Hepatocyte (in vitro differentiated cells): Measurements from ENCODE around the gene SGTA. TPM values are rescaled to one million over a fixed set of nuclear protein-coding genes. Genes with fewer than 3 reads are reported as not detected.

ENCODE experiments used
- DNase-seq: peaks from one replicate; pipeline ENCODE4 v3.0.0-alpha.2; 2016; ENCODE audit warnings: low spot score
- H2AFZ ChIP-seq: fragments of 200-600 bp; sonication (generic); 2 replicates; pipeline ENCODE4 v1.6.0; 2016; ENCODE audit warnings: antibody characterized with exemption, mild to moderate bottlenecking
- H3K27ac ChIP-seq: fragments of 200-600 bp; sonication (generic); 2 replicates; pipeline ENCODE4 v1.5.1; 2016; ENCODE audit warnings: mild to moderate bottlenecking
- H3K27me3 ChIP-seq: fragments of 200-600 bp; sonication (generic); 2 replicates; pipeline ENCODE4 v1.6.1; 2016
- H3K36me3 ChIP-seq: fragments of 200-600 bp; sonication (generic); replicated peaks from 2 replicates; pipeline ENCODE4 v1.5.1; 2016; ENCODE audit warnings: low read depth; ENCODE audit not compliant: insufficient read depth
- H3K4me1 ChIP-seq: fragments of 200-600 bp; sonication (generic); 2 replicates; pipeline ENCODE4 v1.5.1; 2016; ENCODE audit warnings: mild to moderate bottlenecking, moderate library complexity; ENCODE audit not compliant: insufficient read depth
- H3K4me2 ChIP-seq: fragments of 200-600 bp; sonication (generic); 2 replicates; pipeline ENCODE4 v1.6.0; 2016
- H3K4me3 ChIP-seq: fragments of 200-600 bp; sonication (generic); 2 replicates; pipeline ENCODE4 v1.5.1; 2016; ENCODE audit warnings: mild to moderate bottlenecking
- H3K79me2 ChIP-seq: fragments of 200-600 bp; sonication (generic); 2 replicates; pipeline ENCODE4 v1.6.0; 2017; ENCODE audit warnings: mild to moderate bottlenecking
- H3K9me2 ChIP-seq: fragments of 200-600 bp; sonication (generic); replicated peaks from 2 replicates; pipeline ENCODE4 v1.6.0; 2017; ENCODE audit warnings: mild to moderate bottlenecking; ENCODE audit not compliant: insufficient read depth
- H3K9me3 ChIP-seq: fragments of 200-600 bp; sonication (generic); 2 replicates; pipeline ENCODE4 v1.5.1; 2016; ENCODE audit warnings: low read depth, mild to moderate bottlenecking
- H4K20me1 ChIP-seq: fragments of 200-600 bp; sonication (generic); 2 replicates; pipeline ENCODE4 v1.6.0; 2016; ENCODE audit warnings: mild to moderate bottlenecking; ENCODE audit not compliant: insufficient read depth, poor library complexity, severe bottlenecking
- EZH2 ChIP-seq: fragments of 200-600 bp; sonication (generic); IDR thresholded peaks from 2 replicates; pipeline ENCODE4 v1.6.1; 2016; ENCODE audit warnings: antibody characterized with exemption, mild to moderate bottlenecking, borderline replicate concordance
- EZH2phosphoT487 ChIP-seq: fragments of 200-600 bp; sonication (generic); IDR thresholded peaks from one replicate; pipeline ENCODE4 v1.6.1; 2018; ENCODE audit warnings: antibody characterized with exemption, mild to moderate bottlenecking, low read depth, moderate library complexity; ENCODE audit not compliant: unreplicated experiment, severe bottlenecking
- WGBS: methylation state at CpG from one replicate; pipeline ENCODE4 v1.1.6; 2016; ENCODE audit warnings: low lambda C conversion rate; ENCODE audit errors: missing lambda C conversion rate; 5-methylcytosine and 5-hydroxymethylcytosine counted together
- polyA plus RNA-seq: library from polyadenylated mRNA; unstranded; fragments of >200 nt; fragmentation: Nextera tagmentation; extraction: Ambion mirVana; gene quantifications from 2 replicates; pipeline ENCODE4 v1.2.1, GENCODE V29; 2016
- total RNA-seq: library from RNA; depleted of rRNA; stranded (reverse); fragments of >200 nt; gene quantifications from 2 replicates; pipeline ENCODE4 v1.2.3, GENCODE V29; 2014
- TF ChIP-seq, protein P1 (sequence below): fragments of 200-600 bp; sonication (generic); IDR thresholded peaks from 2 replicates; pipeline ENCODE4 v1.5.1; 2016; ENCODE audit warnings: antibody characterized with exemption, mild to moderate bottlenecking; ENCODE audit not compliant: poor library complexity

SGTA gene
- total and polyA plus RNA-seq, 2 experiments from 2014 or later = 37.4 to 62.8 TPM

DNA sequence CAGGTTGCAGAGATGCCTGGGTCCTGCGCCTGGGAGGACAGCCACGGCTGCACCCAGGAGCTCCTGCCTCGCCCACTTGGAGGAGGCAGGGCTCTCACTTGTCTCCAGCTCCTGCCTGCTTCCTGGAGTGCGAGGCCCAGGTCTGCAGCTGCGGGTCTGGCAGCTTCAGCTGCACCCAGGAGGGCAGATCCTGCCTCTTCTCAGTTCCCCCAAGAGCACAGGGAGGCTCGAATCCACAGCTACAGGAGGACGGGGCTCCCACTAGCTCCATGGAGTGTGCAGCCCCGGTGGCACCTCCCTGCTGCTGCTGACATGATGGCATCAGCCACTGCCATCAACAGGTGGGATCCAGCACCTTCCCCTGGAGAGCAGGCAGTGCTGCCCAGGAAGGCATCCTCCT lies 41.1 kb upstream of the SGTA start:
- TF ChIP-seq, protein P1, sequence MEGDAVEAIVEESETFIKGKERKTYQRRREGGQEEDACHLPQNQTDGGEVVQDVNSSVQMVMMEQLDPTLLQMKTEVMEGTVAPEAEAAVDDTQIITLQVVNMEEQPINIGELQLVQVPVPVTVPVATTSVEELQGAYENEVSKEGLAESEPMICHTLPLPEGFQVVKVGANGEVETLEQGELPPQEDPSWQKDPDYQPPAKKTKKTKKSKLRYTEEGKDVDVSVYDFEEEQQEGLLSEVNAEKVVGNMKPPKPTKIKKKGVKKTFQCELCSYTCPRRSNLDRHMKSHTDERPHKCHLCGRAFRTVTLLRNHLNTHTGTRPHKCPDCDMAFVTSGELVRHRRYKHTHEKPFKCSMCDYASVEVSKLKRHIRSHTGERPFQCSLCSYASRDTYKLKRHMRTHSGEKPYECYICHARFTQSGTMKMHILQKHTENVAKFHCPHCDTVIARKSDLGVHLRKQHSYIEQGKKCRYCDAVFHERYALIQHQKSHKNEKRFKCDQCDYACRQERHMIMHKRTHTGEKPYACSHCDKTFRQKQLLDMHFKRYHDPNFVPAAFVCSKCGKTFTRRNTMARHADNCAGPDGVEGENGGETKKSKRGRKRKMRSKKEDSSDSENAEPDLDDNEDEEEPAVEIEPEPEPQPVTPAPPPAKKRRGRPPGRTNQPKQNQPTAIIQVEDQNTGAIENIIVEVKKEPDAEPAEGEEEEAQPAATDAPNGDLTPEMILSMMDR = no peak
- no peak for TF ChIP-seq EZH2
- TF ChIP-seq EZH2phosphoT487 = no peak
- no peaks in the 10 kb centered on the region for H3K36me3 ChIP-seq
- H2AFZ ChIP-seq = no peak overlapping the region
- peaks cover 4% of the 10 kb centered on the region for H3K4me1 ChIP-seq
- H4K20me1 ChIP-seq = no peaks in the 10 kb centered on the region
- H3K27me3 ChIP-seq = no peaks in the 10 kb centered on the region
- no peak for DNase-seq
- 71% methylated on average over 8 of the region's 8 CpGs for WGBS
- H3K27ac ChIP-seq = no peak overlapping the region
- peaks cover 22% of the 10 kb centered on the region for H3K79me2 ChIP-seq
- H3K4me3 ChIP-seq = no peak overlapping the region
- H3K4me2 ChIP-seq = no peak overlapping the region
- no peaks in the 10 kb centered on the region for H3K9me2 ChIP-seq
- no peaks in the 10 kb centered on the region for H3K9me3 ChIP-seq

- Histone ChIP-seq H3K27me3 (no peaks in the 10 kb centered on the region), H3K4me2 (no peak overlapping the region), H2AFZ (no peak overlapping the region), H3K4me1 (peaks cover 4% of the 10 kb centered on the region), H3K9me3 (no peaks in the 10 kb centered on the region), H3K79me2 (peaks cover 22% of the 10 kb centered on the region), H3K4me3 (no peak overlapping the region), H4K20me1 (no peaks in the 10 kb centered on the region), H3K36me3 (no peaks in the 10 kb centered on the region), H3K27ac (no peak overlapping the region), H3K9me2 (no peaks in the 10 kb centered on the region)
- TF ChIP-seq EZH2 (no peak), EZH2phosphoT487 (no peak)
- TF ChIP-seq, protein P1 = no peak
- WGBS = 92% methylated on average over 9 of the region's 9 CpGs
- no peak for DNase-seq
Observed at GRCh38 chr19:2823646-2824045, 40.6 kb upstream of the SGTA start.

DNA sequence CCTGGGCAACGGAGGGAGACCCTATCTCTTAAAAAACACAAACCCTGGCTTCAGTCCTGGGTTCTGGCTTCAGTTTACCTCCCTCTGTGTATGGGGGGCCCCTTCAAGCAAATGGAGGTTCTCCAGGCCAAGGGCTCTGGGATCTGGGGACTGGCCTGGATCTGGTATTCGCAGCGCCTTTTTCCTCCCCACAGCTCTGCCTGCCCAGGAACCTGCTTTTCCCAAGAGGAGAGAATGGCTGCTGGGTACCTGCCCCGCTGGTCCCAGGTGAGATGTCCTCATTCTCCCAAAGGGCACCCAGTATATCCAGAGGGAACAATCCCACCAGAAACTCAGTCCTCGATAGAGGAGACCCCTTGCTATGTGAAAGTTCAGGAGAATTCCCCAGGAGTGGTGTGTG lies 39.8 kb upstream of the SGTA start:
- no peaks in the 10 kb centered on the region for H3K27me3 ChIP-seq
- H3K27ac ChIP-seq = no peak overlapping the region
- no peak overlapping the region for H2AFZ ChIP-seq
- no peak overlapping the region for H3K4me2 ChIP-seq
- no peaks in the 10 kb centered on the region for H3K9me2 ChIP-seq
- WGBS = 96% methylated on average over 5 of the region's 5 CpGs
- H3K4me1 ChIP-seq = peaks cover 4% of the 10 kb centered on the region
- H3K9me3 ChIP-seq = no peaks in the 10 kb centered on the region
- H3K36me3 ChIP-seq = no peaks in the 10 kb centered on the region
- H3K79me2 ChIP-seq = peaks cover 22% of the 10 kb centered on the region
- H4K20me1 ChIP-seq = no peaks in the 10 kb centered on the region
- TF ChIP-seq EZH2phosphoT487 (no peak), EZH2 (no peak)
- TF ChIP-seq, protein P1 = no peak
- H3K4me3 ChIP-seq = no peak overlapping the region
- no peak for DNase-seq
